BLaER1 (cell line): ENCODE measurements around the gene MTRF1L.
A peak's percentile ranks its signal among the peaks of the same experiment; 100 is the strongest.

Experiments used
- H3K27ac ChIP-seq: shearing (Covaris generic); formaldehyde crosslinking; 2 replicates; pipeline ENCODE4 v1.8.1; 2022
- H3K27me3 ChIP-seq: shearing (Covaris generic); formaldehyde crosslinking; 2 replicates; pipeline ENCODE4 v1.8.1; 2022
- H3K36me3 ChIP-seq: shearing (Covaris generic); formaldehyde crosslinking; 2 replicates; pipeline ENCODE4 v1.8.1; 2022
- H3K4me1 ChIP-seq: shearing (Covaris generic); formaldehyde crosslinking; 2 replicates; pipeline ENCODE4 v1.8.1; 2022
- H3K4me2 ChIP-seq: shearing (Covaris generic); formaldehyde crosslinking; 2 replicates; pipeline ENCODE4 v1.8.1; 2022
- H3K4me3 ChIP-seq: shearing (Covaris generic); formaldehyde crosslinking; 2 replicates; pipeline ENCODE4 v1.8.1; 2022
- H3K9ac ChIP-seq: shearing (Covaris generic); formaldehyde crosslinking; 2 replicates; pipeline ENCODE4 v1.8.1; 2022
- H3K9me3 ChIP-seq: shearing (Covaris generic); formaldehyde crosslinking; 2 replicates; pipeline ENCODE4 v1.8.1; 2022
- H4K20me1 ChIP-seq: shearing (Covaris generic); formaldehyde crosslinking; 2 replicates; pipeline ENCODE4 v1.8.1; 2022
- Cebpa-rat ChIP-seq: shearing (Covaris generic); IDR thresholded peaks from 2 replicates; pipeline ENCODE4 v1.8.1; 2022

MTRF1L gene

GRCh38 chr6:152983637-152984512, 18.6 kb downstream of the MTRF1L start:
- peak overlapping the region; percentile 83 for H3K4me2 ChIP-seq
- H4K20me1 ChIP-seq = peaks cover 41% of the 10 kb centered on the region
- H3K9ac ChIP-seq = peak overlapping the region; percentile 83
- H3K36me3 ChIP-seq = peaks cover 19% of the 10 kb centered on the region; the same call in 1 of the 2 replicates
- H3K9me3 ChIP-seq = no peaks in the 10 kb centered on the region
- H3K4me3 ChIP-seq = peak overlapping the region; percentile 97
- H3K27ac ChIP-seq = peak overlapping the region; percentile 85
- H3K27me3 ChIP-seq = no peaks in the 10 kb centered on the region
- no peak for TF ChIP-seq Cebpa-rat
- peaks cover 50% of the 10 kb centered on the region for H3K4me1 ChIP-seq

DNA sequence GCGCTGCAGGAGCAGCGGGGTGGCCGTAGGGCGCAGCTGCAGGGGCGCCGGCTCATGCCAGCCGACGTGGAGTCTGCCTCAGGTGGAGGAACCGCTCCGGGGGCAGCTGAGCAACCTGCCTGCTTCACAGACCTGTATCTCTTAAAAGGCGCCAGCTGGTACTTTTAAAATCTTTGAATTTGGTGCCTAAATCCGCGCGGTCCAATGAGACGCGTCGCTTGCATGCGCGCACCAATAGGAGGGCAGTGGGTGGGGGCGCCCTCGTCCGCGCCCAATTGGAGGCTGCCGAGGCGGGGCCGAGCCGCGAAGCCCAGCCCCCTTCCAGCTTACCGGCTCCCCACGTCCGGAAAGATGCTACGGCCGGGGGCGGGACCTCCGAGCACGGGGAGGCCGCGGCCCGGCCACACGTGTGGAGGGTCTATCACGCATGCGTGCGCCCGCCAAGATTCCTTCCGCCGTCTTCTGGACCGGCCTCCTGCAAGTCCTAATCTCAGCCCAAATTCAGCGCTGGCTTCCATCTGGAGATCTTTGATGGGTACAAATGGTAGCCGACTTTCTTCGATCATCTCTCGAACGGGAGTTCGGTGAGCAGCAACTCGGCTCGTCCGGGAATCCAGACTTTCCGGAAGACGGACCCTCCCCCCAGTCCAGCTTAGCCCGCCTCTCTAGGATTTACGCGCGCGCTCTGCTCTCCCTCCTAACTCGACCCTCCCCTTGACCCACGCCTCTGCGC, 19.4 kb downstream of the MTRF1L start, which contains the start of gene FBXO5:
FBXO5 (minus strand) TSS at position 138 of the 733 bp plus-strand sequence; CDS start at position 56, 82 bp downstream.
- Histone ChIP-seq H3K9ac (peak within 1 kb of the TSS; percentile 83), H3K4me2 (peak within 1 kb of the TSS; percentile 88), H4K20me1 (peaks cover 47% of the 10 kb centered on the region), H3K36me3 (peaks cover 26% of the 10 kb centered on the region; the same call in 1 of the 2 replicates), H3K27ac (peak within 1 kb of the TSS; percentile 90), H3K4me3 (peak within 1 kb of the TSS; percentile 97), H3K4me1 (peaks cover 56% of the 10 kb centered on the region), H3K27me3 (no peaks in the 10 kb centered on the region), H3K9me3 (no peaks in the 10 kb centered on the region)
- TF ChIP-seq Cebpa-rat = no peak

- Histone ChIP-seq H3K4me2 (peak overlapping the region; percentile 88), H3K4me3 (peak overlapping the region; percentile 97), H3K9me3 (no peaks in the 10 kb centered on the region), H3K36me3 (peaks cover 34% of the 10 kb centered on the region; the same call in 1 of the 2 replicates), H3K27ac (peak overlapping the region; percentile 90), H3K27me3 (no peaks in the 10 kb centered on the region), H3K4me1 (peaks cover 64% of the 10 kb centered on the region), H3K9ac (peak overlapping the region; percentile 83), H4K20me1 (peaks cover 55% of the 10 kb centered on the region)
- TF ChIP-seq Cebpa-rat = no peak
Measured at GRCh38 chr6:152981989-152982903, 20.3 kb downstream of the MTRF1L start.

- H3K4me1 ChIP-seq = peaks cover 74% of the 10 kb centered on the region
- TF ChIP-seq Cebpa-rat = no peak
- H3K27ac ChIP-seq = peak overlapping the region; percentile 90; the same call in 1 of the 2 replicates
Measured at GRCh38 chr6:152981219-152981618, 21.3 kb downstream of the MTRF1L start.

GRCh38 chr6:152980656-152981055, 21.9 kb downstream of the MTRF1L start:
- Histone ChIP-seq H3K27me3 (no peaks in the 10 kb centered on the region), H3K36me3 (peaks cover 36% of the 10 kb centered on the region), H4K20me1 (peaks cover 71% of the 10 kb centered on the region), H3K9ac (peak overlapping the region; percentile 83), H3K4me2 (peak overlapping the region; percentile 88), H3K9me3 (no peaks in the 10 kb centered on the region), H3K4me3 (peak overlapping the region; percentile 97), H3K27ac (0 out of 2 replicates have a peak overlapping the region, but pooled peaks have one; percentile 90), H3K4me1 (peaks cover 76% of the 10 kb centered on the region)
- no peak for TF ChIP-seq Cebpa-rat

More at GRCh38 chr6:152981219-152981618, 21.3 kb downstream of the MTRF1L start:
- Histone ChIP-seq H3K9ac (peak overlapping the region; percentile 83), H3K9me3 (no peaks in the 10 kb centered on the region), H4K20me1 (peaks cover 66% of the 10 kb centered on the region), H3K4me3 (peak overlapping the region; percentile 97), H3K27me3 (no peaks in the 10 kb centered on the region), H3K4me2 (peak overlapping the region; percentile 88), H3K36me3 (peaks cover 34% of the 10 kb centered on the region)

DNA sequence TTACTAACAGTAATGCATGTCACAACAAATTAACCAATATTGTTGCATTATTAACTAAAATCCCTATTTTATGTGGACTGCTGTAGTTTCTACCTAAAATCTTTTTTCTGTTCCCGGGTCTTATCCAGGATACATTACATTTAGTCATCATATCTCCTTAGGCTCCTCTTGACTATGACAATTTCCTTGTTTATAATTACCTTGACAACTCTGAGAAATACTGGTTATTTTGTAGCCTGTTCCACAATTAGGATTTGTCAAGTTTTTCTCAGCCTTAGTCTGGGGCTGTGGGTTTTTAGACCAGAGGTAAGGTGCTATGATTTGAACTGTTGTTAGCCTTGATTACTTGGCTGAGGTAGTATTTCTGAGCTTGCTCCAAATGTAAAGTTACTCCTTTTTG, 23.4 kb downstream of the MTRF1L start:
- no peak overlapping the region for H3K4me3 ChIP-seq
- peaks cover 87% of the 10 kb centered on the region for H4K20me1 ChIP-seq
- no peak for TF ChIP-seq Cebpa-rat
- no peak overlapping the region for H3K9ac ChIP-seq
- H3K27me3 ChIP-seq = no peaks in the 10 kb centered on the region
- H3K9me3 ChIP-seq = peaks cover 4% of the 10 kb centered on the region; the same call in 1 of the 2 replicates
- H3K4me2 ChIP-seq = peak overlapping the region; percentile 88
- H3K27ac ChIP-seq = no peak overlapping the region
- H3K36me3 ChIP-seq = peaks cover 51% of the 10 kb centered on the region
- peaks cover 75% of the 10 kb centered on the region for H3K4me1 ChIP-seq

DNA sequence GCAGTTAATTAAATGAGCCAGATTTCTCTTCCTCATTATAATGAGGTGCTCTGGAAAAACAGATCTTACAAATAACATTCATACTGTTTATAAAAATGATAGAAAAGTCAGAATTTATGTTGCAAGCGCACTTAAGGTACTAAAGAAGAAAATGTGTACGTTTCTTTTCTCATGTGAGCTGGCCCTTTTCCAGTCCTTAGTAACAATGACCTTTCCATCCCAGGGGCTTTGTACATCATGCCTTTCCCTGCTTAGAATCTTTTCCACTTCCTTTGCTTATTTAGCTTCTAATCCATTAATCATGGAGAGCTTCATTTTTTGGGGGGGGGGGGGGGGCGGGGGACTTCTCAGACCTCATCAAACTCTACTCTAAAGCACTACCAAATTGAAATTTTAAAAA, 24.5 kb downstream of the MTRF1L start:
- Histone ChIP-seq H4K20me1 (peaks cover 97% of the 10 kb centered on the region), H3K27me3 (no peaks in the 10 kb centered on the region), H3K9me3 (peaks cover 4% of the 10 kb centered on the region; the same call in 1 of the 2 replicates), H3K9ac (no peak overlapping the region), H3K4me3 (no peak overlapping the region), H3K27ac (no peak overlapping the region), H3K4me2 (peak overlapping the region; percentile 29; the same call in 1 of the 2 replicates), H3K4me1 (peaks cover 75% of the 10 kb centered on the region), H3K36me3 (peaks cover 62% of the 10 kb centered on the region)
- no peak for TF ChIP-seq Cebpa-rat

GRCh38 chr6:152977556-152977955, 25.0 kb downstream of the MTRF1L start:
- H3K9ac ChIP-seq = no peak overlapping the region
- H3K27me3 ChIP-seq = no peaks in the 10 kb centered on the region
- peaks cover 75% of the 10 kb centered on the region for H3K4me1 ChIP-seq
- H4K20me1 ChIP-seq = peaks cover 98% of the 10 kb centered on the region
- H3K36me3 ChIP-seq = peaks cover 67% of the 10 kb centered on the region
- H3K9me3 ChIP-seq = peaks cover 4% of the 10 kb centered on the region; the same call in 1 of the 2 replicates
- no peak for TF ChIP-seq Cebpa-rat
- H3K4me3 ChIP-seq = no peak overlapping the region
- peak overlapping the region; percentile 29; the same call in 1 of the 2 replicates for H3K4me2 ChIP-seq
- no peak overlapping the region for H3K27ac ChIP-seq

DNA sequence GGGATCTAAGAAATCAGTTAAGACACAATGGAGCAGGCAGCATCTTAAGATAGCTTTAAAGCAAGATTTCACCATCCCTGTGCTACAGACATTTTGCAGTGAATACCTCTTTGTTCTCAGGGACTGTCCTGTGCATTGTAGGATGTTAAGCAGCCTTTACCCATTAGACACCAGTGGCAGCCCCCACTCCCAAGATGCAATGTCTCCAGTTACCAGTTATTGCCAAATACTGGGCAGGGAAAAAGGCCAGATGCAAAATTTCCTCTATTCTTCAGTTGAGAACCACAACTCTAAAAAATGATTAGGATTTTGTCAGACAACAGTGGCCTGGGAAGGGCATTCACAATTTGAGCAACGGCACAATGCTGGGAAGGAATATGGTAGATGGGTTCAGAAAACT, 25.8 kb downstream of the MTRF1L start:
- H4K20me1 ChIP-seq = peaks cover 95% of the 10 kb centered on the region
- H3K9me3 ChIP-seq = peaks cover 4% of the 10 kb centered on the region; the same call in 1 of the 2 replicates
- no peak overlapping the region for H3K27ac ChIP-seq
- H3K4me2 ChIP-seq = peak overlapping the region; percentile 29
- peaks cover 72% of the 10 kb centered on the region for H3K4me1 ChIP-seq
- H3K36me3 ChIP-seq = peaks cover 75% of the 10 kb centered on the region
- H3K27me3 ChIP-seq = no peaks in the 10 kb centered on the region
- no peak overlapping the region for H3K9ac ChIP-seq
- no peak overlapping the region for H3K4me3 ChIP-seq
- no peak for TF ChIP-seq Cebpa-rat
